C4-2B (cell line): Measurements from ENCODE around the gene SAP30BP.

ENCODE experiments used
- ZFX ChIP-seq: fragments of 450-650 bp; IDR thresholded peaks from 2 replicates; pipeline ENCODE4 v1.6.1; 2017
- TF ChIP-seq, protein P1 (sequence below): fragments of 450-650 bp; conservative IDR thresholded peaks from 2 replicates; pipeline ENCODE4 v1.5.1; 2017; ENCODE audit warnings: mild to moderate bottlenecking

DNA sequence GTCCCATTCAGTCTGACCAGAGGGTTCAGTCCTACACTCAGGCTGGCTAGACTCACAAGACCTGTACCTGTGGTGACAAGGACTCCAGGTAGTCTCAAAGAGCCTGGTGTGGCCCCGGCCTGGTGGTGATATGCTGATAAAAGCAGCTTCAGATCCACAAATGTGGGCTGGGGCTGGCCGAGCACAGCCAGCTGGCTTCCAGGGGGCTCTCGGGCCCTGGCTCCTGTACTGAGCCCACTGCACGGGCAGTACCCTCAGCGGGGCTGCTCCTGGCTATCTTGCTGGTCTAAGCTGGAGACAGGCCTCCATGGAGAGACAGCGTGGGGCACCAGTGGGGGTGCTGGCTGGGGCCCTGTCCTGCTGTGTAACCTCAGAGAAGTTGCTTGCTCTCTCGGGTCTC, 29.6 kb upstream of the SAP30BP start:
- TF ChIP-seq, protein P1, sequence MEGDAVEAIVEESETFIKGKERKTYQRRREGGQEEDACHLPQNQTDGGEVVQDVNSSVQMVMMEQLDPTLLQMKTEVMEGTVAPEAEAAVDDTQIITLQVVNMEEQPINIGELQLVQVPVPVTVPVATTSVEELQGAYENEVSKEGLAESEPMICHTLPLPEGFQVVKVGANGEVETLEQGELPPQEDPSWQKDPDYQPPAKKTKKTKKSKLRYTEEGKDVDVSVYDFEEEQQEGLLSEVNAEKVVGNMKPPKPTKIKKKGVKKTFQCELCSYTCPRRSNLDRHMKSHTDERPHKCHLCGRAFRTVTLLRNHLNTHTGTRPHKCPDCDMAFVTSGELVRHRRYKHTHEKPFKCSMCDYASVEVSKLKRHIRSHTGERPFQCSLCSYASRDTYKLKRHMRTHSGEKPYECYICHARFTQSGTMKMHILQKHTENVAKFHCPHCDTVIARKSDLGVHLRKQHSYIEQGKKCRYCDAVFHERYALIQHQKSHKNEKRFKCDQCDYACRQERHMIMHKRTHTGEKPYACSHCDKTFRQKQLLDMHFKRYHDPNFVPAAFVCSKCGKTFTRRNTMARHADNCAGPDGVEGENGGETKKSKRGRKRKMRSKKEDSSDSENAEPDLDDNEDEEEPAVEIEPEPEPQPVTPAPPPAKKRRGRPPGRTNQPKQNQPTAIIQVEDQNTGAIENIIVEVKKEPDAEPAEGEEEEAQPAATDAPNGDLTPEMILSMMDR: no peak
- TF ChIP-seq ZFX: no peak
